H1 (cell line): ENCODE data around the gene ADM. TPM values are rescaled to one million over a fixed set of nuclear protein-coding genes. Genes with fewer than 3 reads are reported as not detected.

ENCODE experiments used
- CTCF ChIA-PET: fragments of 300-600 bp; sonication (Branson Sonifier 250); formaldehyde crosslinking; loops from one replicate; lab custom pipeline; 2021; ENCODE audit not compliant: partially characterized antibody; lab: Charles Lee
- POLR2A ChIA-PET: fragments of 300-600 bp; sonication (Branson Sonifier 250); formaldehyde crosslinking; loops from one replicate; lab custom pipeline; 2021; ENCODE audit warnings: inconsistent platforms; ENCODE audit not compliant: partially characterized antibody; lab: Charles Lee
- DNase-seq, 2 experiments: peaks; one replicate each; pipeline versions ENCODE4 v3.0.0 to v3.0.0-alpha.2; 2010 to 2022; ENCODE audit warnings: low spot score in 2 of 2, low read depth in 1 of 2, mixed read lengths in 1 of 2
- FAIRE-seq: peaks from 2 replicates; lab custom pipeline; 2011; peaks lifted over from hg19 to GRCh38; lab: Jason Lieb, UNC
- H2AFZ ChIP-seq: 2 replicates; pipeline ENCODE4 v1.8.1; 2012; ENCODE audit warnings: low read length, inconsistent platforms
- H2AK5ac ChIP-seq: 2 replicates; pipeline ENCODE4 v1.6.1; 2013; ENCODE audit warnings: low read depth, low read length
- H2BK120ac ChIP-seq: replicated peaks from 2 replicates; pipeline ENCODE3; 2013; ENCODE audit warnings: low read depth, low read length, inconsistent platforms
- H2BK12ac ChIP-seq: 2 replicates; pipeline ENCODE4 v1.6.1; 2013; ENCODE audit warnings: low read depth, low read length
- H2BK15ac ChIP-seq: 2 replicates; pipeline ENCODE4 v1.6.1; 2013; ENCODE audit warnings: low read length
- H2BK20ac ChIP-seq: 2 replicates; pipeline ENCODE4 v1.6.1; 2013; ENCODE audit warnings: low read length
- H2BK5ac ChIP-seq: 2 replicates; pipeline ENCODE4 v1.6.1; 2013; ENCODE audit warnings: low read depth, low read length
- H3K14ac ChIP-seq: 2 replicates; pipeline ENCODE4 v1.6.1; 2013; ENCODE audit warnings: inconsistent platforms; ENCODE audit not compliant: insufficient read length
- H3K18ac ChIP-seq: 2 replicates; pipeline ENCODE4 v1.6.1; 2013; ENCODE audit warnings: low read length; ENCODE audit errors: extremely low read depth
- H3K23ac ChIP-seq: 2 replicates; pipeline ENCODE4 v1.6.1; 2013; ENCODE audit warnings: inconsistent platforms; ENCODE audit not compliant: insufficient read length
- H3K23me2 ChIP-seq: 2 replicates; pipeline ENCODE4 v1.6.1; 2013; ENCODE audit warnings: low read depth, low read length
- H3K27ac ChIP-seq: 2 replicates; pipeline ENCODE4 v1.6.1; 2011; ENCODE audit warnings: low read depth, low read length, inconsistent platforms
- H3K27me3 ChIP-seq, 4 experiments: replicated peaks in 1 of 4; 1 replicate in 1 of 4; 2 replicates in 3 of 4; pipeline versions ENCODE4 v1.6.1 to v1.8.1; 2011 to 2013; ENCODE audit warnings: low read length in 3 of 4, mild to moderate bottlenecking in 3 of 4, inconsistent platforms in 2 of 4, mixed read lengths in 2 of 4, moderate library complexity in 1 of 4; ENCODE audit not compliant: control insufficient read depth in 3 of 4, insufficient read depth in 3 of 4; ENCODE audit errors: extremely low read depth in 1 of 4
- H3K36me3 ChIP-seq, 4 experiments: 2 replicates each; pipeline versions ENCODE4 v1.6.1 to v1.8.1; 2011 to 2013; ENCODE audit warnings: mild to moderate bottlenecking in 4 of 4, low read length in 3 of 4, moderate library complexity in 2 of 4, control low read depth in 1 of 4, inconsistent platforms in 1 of 4; ENCODE audit not compliant: insufficient read depth in 4 of 4, control insufficient read depth in 2 of 4
- H3K4ac ChIP-seq: replicated peaks from 2 replicates; pipeline ENCODE3; 2013; ENCODE audit warnings: low read length, low read depth, mixed read lengths, inconsistent platforms; ENCODE audit not compliant: insufficient read length
- H3K4me1 ChIP-seq, 4 experiments: replicated peaks in 1 of 4; 1 replicate in 1 of 4; 2 replicates in 3 of 4; pipeline versions ENCODE4 v1.6.1 to v1.8.1; 2011 to 2013; ENCODE audit warnings: low read length in 3 of 4, inconsistent platforms in 2 of 4, mixed read lengths in 1 of 4; ENCODE audit not compliant: insufficient read depth in 4 of 4, control insufficient read depth in 3 of 4
- H3K4me2 ChIP-seq, 2 experiments: 2 replicates each; pipeline versions ENCODE4 v1.6.1 to v1.8.1; 2011 to 2013; ENCODE audit warnings: low read depth in 2 of 2, low read length in 2 of 2, control low read depth in 1 of 2, inconsistent platforms in 1 of 2, mild to moderate bottlenecking in 1 of 2; ENCODE audit not compliant: insufficient read depth in 1 of 2
- H3K4me3 ChIP-seq, 4 experiments: fragments of 200-600, 300-600 bp in 1 of 4; sonication (generic), shearing (Covaris generic), sonication (Bioruptor Twin) in 1 of 4; 2 replicates each; pipeline versions ENCODE4 v1.5.1 to v1.8.1; 2011 to 2016; ENCODE audit warnings: low read length in 4 of 4, low read depth in 3 of 4, control low read depth in 2 of 4, inconsistent platforms in 2 of 4, mild to moderate bottlenecking in 2 of 4, mixed read lengths in 1 of 4, moderate library complexity in 1 of 4; ENCODE audit not compliant: insufficient read depth in 2 of 4; ENCODE audit errors: extremely low read depth in 1 of 4
- H3K56ac ChIP-seq: replicated peaks from 2 replicates; pipeline ENCODE3; 2013; ENCODE audit warnings: low read depth, mild to moderate bottlenecking, mixed read lengths, low read length, inconsistent platforms; ENCODE audit not compliant: insufficient read length
- H3K79me1 ChIP-seq: 2 replicates; pipeline ENCODE4 v1.6.1; 2013; ENCODE audit warnings: low read depth, low read length, control low read depth
- H3K79me2 ChIP-seq, 2 experiments: 2 replicates each; pipeline versions ENCODE4 v1.6.1 to v1.8.1; 2012 to 2013; ENCODE audit warnings: low read length in 2 of 2, mild to moderate bottlenecking in 2 of 2, inconsistent platforms in 1 of 2; ENCODE audit not compliant: insufficient read depth in 2 of 2, control insufficient read depth in 1 of 2
- H3K9ac ChIP-seq, 4 experiments: replicated peaks in 1 of 4; 1 replicate in 1 of 4; 2 replicates in 3 of 4; pipeline versions ENCODE4 v1.6.1 to v1.8.1; 2011 to 2013; ENCODE audit warnings: low read depth in 3 of 4, low read length in 3 of 4, control low read depth in 2 of 4, mild to moderate bottlenecking in 2 of 4, moderate library complexity in 2 of 4, inconsistent platforms in 1 of 4; ENCODE audit errors: extremely low read depth in 1 of 4
- H3K9me3 ChIP-seq, 2 experiments: 2 replicates each; pipeline versions ENCODE4 v1.6.1 to v1.8.1; 2012 to 2013; ENCODE audit warnings: mild to moderate bottlenecking in 2 of 2, moderate library complexity in 2 of 2, control low read depth in 1 of 2, inconsistent platforms in 1 of 2, low read depth in 1 of 2, low read length in 1 of 2, mixed read lengths in 1 of 2; ENCODE audit not compliant: insufficient read depth in 2 of 2
- H4K20me1 ChIP-seq, 2 experiments: replicated peaks in 1 of 2; 2 replicates each; pipeline versions ENCODE3 to v1.8.1; 2011 to 2013; ENCODE audit warnings: inconsistent platforms in 2 of 2, low read length in 2 of 2, mild to moderate bottlenecking in 1 of 2; ENCODE audit not compliant: insufficient read depth in 2 of 2, control insufficient read depth in 1 of 2
- H4K5ac ChIP-seq: 2 replicates; pipeline ENCODE4 v1.6.1; 2013; ENCODE audit warnings: low read length, low read depth, mixed read lengths, inconsistent platforms; ENCODE audit not compliant: insufficient read length
- H4K8ac ChIP-seq: 2 replicates; pipeline ENCODE4 v1.8.0; 2013; ENCODE audit warnings: mild to moderate bottlenecking, moderate library complexity, low read length, inconsistent platforms; ENCODE audit not compliant: insufficient read depth; ENCODE audit errors: extremely low read depth
- H4K91ac ChIP-seq: replicated peaks from 2 replicates; pipeline ENCODE3; 2013; ENCODE audit warnings: low read length, mixed read lengths, inconsistent platforms; ENCODE audit not compliant: insufficient read length
- ATF3 ChIP-seq: IDR thresholded peaks from 2 replicates; pipeline ENCODE4 v1.6.1; 2011; ENCODE audit warnings: low read depth, mild to moderate bottlenecking, low read length; ENCODE audit not compliant: insufficient read depth
- BRCA1 ChIP-seq: IDR thresholded peaks from 2 replicates; pipeline ENCODE4 v1.6.1; 2012; ENCODE audit warnings: low read depth, low read length, improper control_type of control experiment
- EP300 ChIP-seq, 2 experiments: IDR thresholded peaks; 1 replicate in 1 of 2; 2 replicates in 1 of 2; pipeline ENCODE4 v1.6.1; 2011 to 2012; ENCODE audit warnings: low read depth in 2 of 2, low read length in 2 of 2, mild to moderate bottlenecking in 2 of 2, borderline replicate concordance in 1 of 2, inconsistent platforms in 1 of 2, moderate library complexity in 1 of 2
- FOSL1 ChIP-seq: IDR thresholded peaks from 2 replicates; pipeline ENCODE4 v1.6.1; 2011; ENCODE audit warnings: mild to moderate bottlenecking, low read depth, low read length, moderate library complexity; ENCODE audit not compliant: insufficient read depth
- GTF2F1 ChIP-seq: IDR thresholded peaks from 2 replicates; pipeline ENCODE4 v1.6.1; 2012; ENCODE audit warnings: low read depth, low read length, improper control_type of control experiment, borderline replicate concordance
- NRF1 ChIP-seq: IDR thresholded peaks from 2 replicates; pipeline ENCODE4 v1.6.1; 2011; ENCODE audit warnings: mild to moderate bottlenecking, low read depth, low read length, improper control_type of control experiment
- POU5F1 ChIP-seq: IDR thresholded peaks from 2 replicates; pipeline ENCODE4 v1.6.1; 2011; ENCODE audit warnings: low read depth, mild to moderate bottlenecking, low read length, moderate library complexity
- RAD21 ChIP-seq, 2 experiments: IDR thresholded peaks in 1 of 2; conservative IDR thresholded peaks in 1 of 2; 2 replicates each; pipeline ENCODE4 v1.6.1; 2011; ENCODE audit warnings: low read depth in 2 of 2, low read length in 2 of 2, improper control_type of control experiment in 1 of 2, inconsistent platforms in 1 of 2, mild to moderate bottlenecking in 1 of 2, moderate library complexity in 1 of 2
- RFX5 ChIP-seq: IDR thresholded peaks from 2 replicates; pipeline ENCODE4 v1.6.1; 2011; ENCODE audit warnings: low read depth, low read length, improper control_type of control experiment, borderline replicate concordance
- SIN3A ChIP-seq, 2 experiments: IDR thresholded peaks in 1 of 2; conservative IDR thresholded peaks in 1 of 2; 2 replicates each; pipeline ENCODE4 v1.6.1; 2011 to 2012; ENCODE audit warnings: low read length in 2 of 2, improper control_type of control experiment in 1 of 2, low read depth in 1 of 2, mild to moderate bottlenecking in 1 of 2
- WGBS, 2 experiments: shearing (Covaris generic) in 1 of 2; methylation state at CpG; one replicate each; pipeline versions ENCODE4 v1.1.6 to v1.1.7; 2013 to 2015; ENCODE audit warnings: low lambda C conversion rate in 2 of 2, mixed read lengths in 2 of 2, inconsistent platforms in 1 of 2, low coverage in 1 of 2, missing lambda C conversion rate in 1 of 2; ENCODE audit not compliant: insufficient replicate concordance in 2 of 2, insufficient coverage in 1 of 2, insufficient read length in 1 of 2; ENCODE audit errors: extremely low coverage in 1 of 2, missing lambda C conversion rate in 1 of 2; 5-methylcytosine and 5-hydroxymethylcytosine counted together
- polyA plus RNA-seq, 7 experiments: library from polyadenylated mRNA; depleted of rRNA in 3 of 7; stranded (reverse) in 5 of 7; unstranded in 2 of 7; fragments of >200 nt in 5 of 7; fragments of 200-250 nt in 2 of 7; gene quantifications; 1 replicate in 5 of 7; 2 replicates in 1 of 7; 4 replicates in 1 of 7; pipeline versions ENCODE4 v1.2.1 to v1.2.3, GENCODE V29; 2011 to 2013; ENCODE audit warnings: missing spikeins in 2 of 7, mixed read lengths in 2 of 7
- total RNA-seq: library from RNA; stranded (reverse); fragmentation: NEBNext Ultra II Directional; extraction: Animal tissue kit (Norgen Biotek cat#: 25700); gene quantifications from 2 replicates; pipeline ENCODE4 v1.2.1, GENCODE V29; 2021

Gene ADM
- total and polyA plus RNA-seq, 2 of the 8 experiments (the other 6 are each of a cell fraction or from before 2014, with no cell fraction given): 94.1 to 95.6 TPM

DNA sequence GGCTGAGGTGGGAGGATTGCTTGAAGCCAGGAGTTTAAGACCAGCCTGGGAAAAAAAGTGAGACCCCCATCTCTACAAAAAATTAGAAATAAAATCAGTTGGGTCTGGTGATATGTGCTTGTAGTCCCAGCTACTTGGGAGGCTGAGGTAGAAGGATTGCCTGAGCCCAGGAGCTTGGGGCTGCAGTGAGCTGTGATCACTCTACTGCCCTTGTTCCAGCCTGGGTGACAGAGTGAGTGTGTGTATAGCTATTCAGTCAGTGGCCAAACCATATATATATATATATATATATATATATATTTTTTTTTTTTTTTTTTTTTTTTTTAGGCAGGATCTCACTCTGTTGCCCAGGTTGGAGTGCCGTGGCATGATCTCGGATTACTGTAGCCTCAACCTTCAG is 24.5 kb downstream of the ADM start:
- Histone ChIP-seq H3K9ac (no peak overlapping the region), H4K5ac (no peak overlapping the region), H2BK5ac (no peak overlapping the region), H3K79me1 (no peaks in the 10 kb centered on the region), H4K8ac (no peak overlapping the region), H2BK20ac (no peak overlapping the region), H3K27ac (no peak overlapping the region), H3K14ac (no peak overlapping the region), H3K18ac (no peak overlapping the region), H3K4me1 (peaks cover 0 to 3% (median 0%) of the 10 kb centered on the region in 4 experiments; a peak in 1 of 7 replicates), H4K91ac (no peak overlapping the region), H4K20me1 (no peaks in the 10 kb centered on the region), H2AFZ (no peak overlapping the region), H3K23ac (no peak overlapping the region), H3K27me3 (no peaks in the 10 kb centered on the region), H2AK5ac (no peak overlapping the region), H3K56ac (no peak overlapping the region), H3K4me3 (no peak overlapping the region), H2BK15ac (no peak overlapping the region), H3K9me3 (no peaks in the 10 kb centered on the region), H3K79me2 (no peaks in the 10 kb centered on the region), H3K36me3 (no peaks in the 10 kb centered on the region), H3K23me2 (no peaks in the 10 kb centered on the region), H2BK12ac (no peak overlapping the region; the same call in 1 of the 2 replicates), H3K4me2 (no peak overlapping the region), H2BK120ac (no peak overlapping the region), H3K4ac (no peak overlapping the region)
- ChIA-PET CTCF (interaction anchor here (0.6 to 1.6 kb wide), 6 partner anchors 8 to 77 kb away, joined by 3 to 4 read pairs (median 3); no protein-coding TSS in a partner anchor), POLR2A (interaction anchor here (1.3 to 1.5 kb wide), 2 partner anchors 24 to 25 kb away, joined by 3 to 4 read pairs; partner anchors contain the start of gene ADM)
- 100% methylated on average over 2 of the region's 2 CpGs; no CpG with 5 or more reads in 1 of the 2 experiments for WGBS, 2 experiments
- FAIRE-seq (no peak), DNase-seq (no peak)
- TF ChIP-seq EP300 (IDR thresholded peaks at IDR 0.05; ENCODE audit: borderline replicate concordance in 1 of 2, low read depth in 2 of 2, low read length in 2 of 2): no peak
- TF ChIP-seq RFX5: no peak
- no peak for TF ChIP-seq ATF3
- no peak for TF ChIP-seq FOSL1
- no peak for TF ChIP-seq BRCA1
- no peak for TF ChIP-seq POU5F1
- TF ChIP-seq GTF2F1: no peak
- TF ChIP-seq RAD21 (IDR thresholded peaks at IDR 0.05 in 1 of 2, conservative IDR thresholded peaks at IDR 0.05 in 1 of 2; ENCODE audit: low read depth in 2 of 2, low read length in 2 of 2): no peak
- TF ChIP-seq SIN3A (conservative IDR thresholded peaks at IDR 0.05 in 1 of 2, IDR thresholded peaks at IDR 0.05 in 1 of 2; ENCODE audit: low read depth in 1 of 2, low read length in 2 of 2): no peak
- TF ChIP-seq NRF1: no peak
